T-helper 2 cell treated with Interferon-gamma antibody and Interleukin-4, amounts not matched to agents 5 μg/mL and 100 μg/mL, for 36 hours (primary cell): Measurements from ENCODE around the gene SNRPB.
A peak's percentile ranks its signal among the peaks of the same experiment; 100 is the strongest.
"Not testable (repeated sequence)": the region's sequence is repeated elsewhere in the genome, so short reads cannot be mapped to it uniquely, and the experiment has no call there.

ENCODE experiments used
- DNase-seq: peaks from one replicate; pipeline ENCODE4 v3.0.0; 2021; ENCODE audit warnings: low spot score
- H3K27ac Mint-ChIP-seq: one replicate; pipeline ENCODE4 v1.8.0; 2021; ENCODE audit warnings: mild to moderate bottlenecking, mixed read lengths
- H3K27me3 Mint-ChIP-seq: one replicate; pipeline ENCODE4 v1.8.0; 2021; ENCODE audit warnings: low read depth, mixed read lengths
- H3K36me3 Mint-ChIP-seq: one replicate; pipeline ENCODE4 v1.8.0; 2021; ENCODE audit warnings: low read depth, mixed read lengths
- H3K4me1 Mint-ChIP-seq: one replicate; pipeline ENCODE4 v1.8.0; 2021; ENCODE audit warnings: low read depth, mixed read lengths
- H3K4me3 Mint-ChIP-seq: one replicate; pipeline ENCODE4 v1.8.0; 2022; ENCODE audit warnings: mild to moderate bottlenecking, moderate library complexity, mixed read lengths
- H3K9me3 Mint-ChIP-seq: one replicate; pipeline ENCODE4 v1.8.0; 2021; ENCODE audit warnings: mixed read lengths

Gene SNRPB

DNA sequence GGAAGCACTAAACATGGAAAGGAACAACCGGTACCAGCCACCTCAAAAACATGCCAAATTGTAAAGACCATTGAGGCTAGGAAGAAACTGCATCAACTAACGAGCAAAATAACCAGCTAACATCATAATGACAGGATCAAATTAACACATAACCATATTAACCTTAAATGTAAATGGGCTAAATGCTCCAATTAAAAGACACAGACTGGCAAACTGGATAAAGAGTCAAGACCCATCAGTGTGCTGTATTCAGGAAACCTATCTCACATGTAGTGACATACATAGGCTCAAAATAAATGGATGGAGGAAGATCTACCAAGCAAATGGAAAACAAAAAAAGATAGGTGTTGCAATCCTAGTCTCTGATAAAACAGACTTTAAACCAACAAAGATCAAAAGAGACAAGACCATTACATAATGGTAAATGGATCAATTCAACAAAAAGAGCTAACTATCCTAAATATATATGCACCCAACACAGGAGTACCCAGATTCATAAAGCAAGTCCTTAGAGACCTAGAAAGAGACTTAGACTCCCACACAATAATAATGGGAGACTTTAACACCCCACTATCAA lies 32.3 kb upstream of the SNRPB start:
- H3K4me3 Mint-ChIP-seq, H3K27me3 Mint-ChIP-seq, H3K27ac Mint-ChIP-seq, DNase-seq, H3K9me3 Mint-ChIP-seq: not testable (repeated sequence)
- Mint-ChIP-seq H3K36me3 (peaks cover 17% of the 10 kb centered on the region), H3K4me1 (peaks cover 10% of the 10 kb centered on the region)

DNA sequence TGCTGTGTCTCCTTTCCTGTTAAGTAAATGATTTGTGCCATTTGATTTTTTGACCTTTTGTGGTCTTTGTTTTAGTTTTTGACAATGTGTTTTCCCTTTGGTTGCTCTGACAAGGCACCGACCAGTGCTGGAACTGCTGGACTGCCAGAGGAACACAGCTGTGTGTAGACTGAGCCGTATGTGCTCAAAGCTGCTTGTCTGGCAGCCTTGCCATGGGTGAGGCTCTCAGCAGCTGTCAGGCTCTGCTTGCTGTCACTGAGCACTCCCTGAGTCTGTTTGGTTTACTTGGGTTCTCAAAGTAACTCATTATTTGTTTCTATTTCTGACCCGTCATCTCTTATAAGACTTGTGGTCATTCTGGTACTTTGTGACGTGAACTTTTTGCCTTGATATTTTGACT lies 15.1 kb upstream of the SNRPB start:
- Mint-ChIP-seq H3K27me3 (no peaks in the 10 kb centered on the region), H3K4me1 (no peaks in the 10 kb centered on the region), H3K36me3 (peaks cover 40% of the 10 kb centered on the region), H3K27ac (no peak overlapping the region), H3K4me3 (no peak overlapping the region), H3K9me3 (peaks cover 6% of the 10 kb centered on the region)
- no peak for DNase-seq

DNA sequence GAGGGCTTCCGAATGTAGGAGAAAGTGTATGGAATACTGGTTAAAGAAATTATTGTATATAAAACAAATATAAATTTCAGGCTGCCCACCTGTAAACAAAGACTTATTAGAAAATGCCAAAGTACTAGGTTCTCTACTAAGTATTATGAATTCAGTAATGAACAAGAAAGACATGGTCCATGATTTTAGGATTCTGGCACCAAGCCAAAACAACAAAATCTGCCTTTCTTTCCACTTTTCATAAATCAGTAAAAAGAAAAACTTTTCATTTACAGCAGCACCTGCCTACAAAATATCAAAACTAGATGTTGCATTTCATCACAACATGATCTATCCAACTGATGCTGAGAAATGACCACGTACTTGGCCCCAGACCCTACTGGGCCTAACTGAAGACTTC lies 14.5 kb upstream of the SNRPB start:
- Mint-ChIP-seq H3K4me3 (no peak overlapping the region), H3K36me3 (peaks cover 44% of the 10 kb centered on the region), H3K4me1 (no peaks in the 10 kb centered on the region), H3K27ac (no peak overlapping the region), H3K27me3 (no peaks in the 10 kb centered on the region), H3K9me3 (peaks cover 7% of the 10 kb centered on the region)
- DNase-seq, result no peak

DNA sequence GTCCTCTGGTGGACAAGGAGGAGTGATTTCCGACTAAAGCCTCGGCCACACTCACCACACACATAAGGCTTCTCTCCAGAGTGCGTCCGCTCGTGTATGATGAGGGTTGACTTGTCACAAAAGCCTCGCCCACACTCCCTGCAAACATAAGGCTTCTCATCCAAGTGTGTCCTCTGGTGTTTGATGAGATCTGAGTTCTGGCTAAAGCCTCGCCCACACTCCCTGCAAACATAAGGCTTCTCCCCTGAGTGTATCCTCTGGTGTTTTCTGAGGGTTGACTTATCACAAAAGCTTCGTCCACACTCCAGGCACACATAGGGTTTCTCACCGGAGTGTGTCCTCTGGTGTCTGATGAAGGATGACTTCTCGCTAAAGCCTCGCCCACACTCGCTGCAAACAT lies 12.9 kb upstream of the SNRPB start:
- Mint-ChIP-seq H3K4me1 (no peaks in the 10 kb centered on the region), H3K36me3 (peaks cover 45% of the 10 kb centered on the region), H3K9me3 (peaks cover 7% of the 10 kb centered on the region)

DNA sequence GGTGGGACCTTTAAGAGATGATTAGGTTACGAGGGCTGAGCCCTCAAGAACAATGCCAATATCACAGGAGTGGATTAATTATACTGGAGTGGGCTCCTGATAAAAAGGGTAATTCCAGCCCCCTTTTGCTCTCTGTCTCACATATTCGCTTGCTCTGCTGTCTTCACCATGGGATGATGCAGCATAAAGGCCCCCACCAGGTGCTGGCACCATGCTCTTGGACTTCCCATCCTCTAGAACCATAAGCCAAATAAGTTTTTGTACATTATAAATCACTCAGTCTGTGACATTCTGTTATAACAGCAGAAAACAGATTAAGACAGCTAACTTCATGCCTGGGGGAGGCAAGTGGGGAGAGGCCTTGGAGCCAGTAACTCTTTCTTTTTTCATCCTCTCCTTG lies 9.8 kb upstream of the SNRPB start:
- H3K27ac Mint-ChIP-seq, result no peak overlapping the region
- DNase-seq, result no peak
- H3K27me3 Mint-ChIP-seq, result no peaks in the 10 kb centered on the region
- peaks cover 7% of the 10 kb centered on the region for H3K9me3 Mint-ChIP-seq
- no peak overlapping the region for H3K4me3 Mint-ChIP-seq
- peaks cover 38% of the 10 kb centered on the region for H3K36me3 Mint-ChIP-seq
- no peaks in the 10 kb centered on the region for H3K4me1 Mint-ChIP-seq

More for the DNA sequence above, 12.9 kb upstream of the SNRPB start:
- Mint-ChIP-seq H3K27ac (no peak overlapping the region), H3K27me3 (no peaks in the 10 kb centered on the region), H3K4me3 (no peak overlapping the region)
- DNase-seq, result no peak

DNA sequence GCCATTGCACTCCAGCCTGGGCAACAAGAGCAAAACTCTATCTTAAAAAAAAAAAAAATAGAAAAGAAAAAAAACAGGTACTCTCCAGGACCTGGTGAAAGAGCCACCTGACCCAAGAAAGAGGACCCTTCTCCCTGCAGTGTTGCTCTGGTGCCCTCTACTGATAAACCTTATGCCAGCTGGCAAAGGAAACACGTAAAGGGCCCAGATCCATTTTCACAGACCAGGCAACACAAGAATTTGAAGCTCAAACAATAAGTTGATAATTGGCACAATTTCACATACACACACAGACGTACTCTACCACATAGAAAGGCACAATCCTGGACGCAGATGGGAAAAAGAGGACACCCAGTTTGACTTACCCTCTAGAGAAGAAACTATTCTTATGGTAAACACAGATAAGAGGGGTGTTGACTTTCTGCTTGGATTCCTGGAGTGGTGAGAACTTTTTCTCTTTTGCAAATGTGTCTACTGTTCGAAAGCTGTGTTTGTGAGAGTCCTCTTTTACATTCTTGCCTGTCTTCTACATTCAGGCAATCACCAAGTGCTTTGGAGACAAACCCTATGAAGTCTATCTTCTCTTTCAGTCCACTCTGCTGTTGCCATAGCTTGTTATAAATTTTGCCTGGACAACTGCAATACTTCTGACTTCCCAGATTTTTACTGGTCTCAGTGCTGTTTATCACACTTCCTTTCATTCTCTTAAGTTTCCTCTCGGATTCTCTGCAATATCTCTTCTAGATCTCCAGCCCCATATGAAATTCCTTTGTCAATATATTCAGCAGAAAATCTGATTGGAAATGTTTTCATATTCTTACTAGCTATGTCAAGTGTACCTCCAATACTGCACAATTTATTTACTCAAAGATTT lies 6.4 kb upstream of the SNRPB start:
- Mint-ChIP-seq H3K4me1 (peaks cover 4% of the 10 kb centered on the region), H3K4me3 (no peak overlapping the region), H3K36me3 (peaks cover 26% of the 10 kb centered on the region), H3K9me3 (peaks cover 7% of the 10 kb centered on the region), H3K27me3 (no peaks in the 10 kb centered on the region), H3K27ac (no peak overlapping the region)
- DNase-seq, result no peak

DNA sequence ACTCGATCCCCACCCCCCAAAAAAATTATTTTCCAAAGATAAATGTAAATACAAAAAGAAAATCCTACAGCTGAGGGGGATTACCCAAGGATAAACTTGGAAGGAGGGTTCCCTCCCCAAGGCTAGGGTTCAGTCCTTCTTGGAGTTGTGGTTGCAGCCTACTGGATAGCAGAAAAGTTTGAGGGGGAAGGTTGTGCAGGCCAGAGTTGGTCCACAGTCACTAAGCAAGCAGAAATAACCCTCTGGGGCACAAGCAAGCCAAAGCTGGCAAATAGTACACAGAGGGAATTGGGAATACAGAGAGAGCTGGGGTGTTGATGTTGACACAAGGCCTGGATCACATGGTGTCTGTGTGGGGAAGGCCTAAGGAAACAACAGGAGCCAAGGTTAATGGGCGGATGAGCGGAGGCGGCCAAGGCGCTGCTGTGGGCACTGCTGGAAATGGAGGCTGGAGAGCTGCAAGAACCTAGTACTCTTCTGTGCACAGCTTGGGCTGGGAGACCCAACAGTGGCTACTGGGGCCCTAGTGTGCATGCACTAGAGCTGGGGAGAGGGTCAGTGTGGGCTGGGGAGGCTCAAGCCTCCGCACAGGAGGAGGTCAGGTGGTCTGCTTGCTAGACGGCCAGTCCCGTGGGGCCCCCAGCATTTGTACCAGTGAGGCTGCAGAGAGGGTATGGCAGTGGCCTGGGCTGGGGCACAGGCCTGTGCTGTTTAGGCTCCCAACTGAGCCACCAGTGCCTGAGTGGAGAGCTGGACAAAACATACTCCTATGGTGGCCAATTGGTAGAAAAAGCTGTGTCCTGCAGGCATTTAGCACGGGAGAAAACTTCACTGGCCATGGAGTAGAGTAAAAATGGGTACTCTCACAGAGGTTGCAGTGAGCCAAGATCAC lies 5.5 kb upstream of the SNRPB start:
- Mint-ChIP-seq H3K27me3 (no peaks in the 10 kb centered on the region), H3K36me3 (peaks cover 21% of the 10 kb centered on the region), H3K27ac (no peak overlapping the region), H3K4me3 (no peak overlapping the region), H3K4me1 (peaks cover 6% of the 10 kb centered on the region), H3K9me3 (peaks cover 5% of the 10 kb centered on the region)
- DNase-seq, result no peak

DNA sequence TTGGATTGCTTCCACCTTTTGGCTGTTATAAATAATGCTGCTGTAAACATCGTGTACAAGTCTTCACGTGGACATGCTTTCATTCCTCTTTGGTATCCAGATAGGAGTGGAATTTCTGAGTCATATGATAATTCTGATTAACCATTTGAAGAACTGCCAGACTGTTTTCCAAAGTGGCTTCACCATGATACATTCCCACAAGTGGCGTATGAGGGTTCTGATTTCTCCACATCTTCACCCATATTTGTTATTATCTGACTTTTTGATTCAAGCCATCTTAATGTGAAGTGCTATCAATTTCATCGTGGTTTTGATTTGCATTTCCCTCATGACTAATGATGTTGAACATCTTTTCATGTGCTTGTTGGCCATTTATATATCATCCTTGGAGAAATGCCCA lies 2.9 kb upstream of the SNRPB start:
- no peak for DNase-seq

DNA sequence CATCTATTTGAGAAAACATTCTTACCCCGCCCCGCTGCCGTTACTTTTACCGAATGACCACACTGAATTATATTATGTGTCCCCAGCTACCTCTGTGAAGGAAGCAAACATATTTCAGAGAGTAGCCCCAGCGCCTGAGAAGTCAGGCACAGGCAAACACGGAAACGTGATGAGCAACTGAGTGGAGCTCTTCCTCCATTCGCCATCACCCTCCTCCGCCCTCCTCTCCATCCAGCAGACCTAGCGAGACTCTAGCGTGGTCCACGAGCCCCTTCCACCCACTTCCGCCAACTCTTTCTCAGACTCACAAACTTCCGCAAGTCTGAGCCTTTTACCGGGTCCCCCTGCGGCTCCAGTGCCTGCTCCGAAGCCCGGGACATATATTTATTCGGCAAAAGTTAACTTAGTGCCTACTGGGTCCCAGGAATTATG lies 582 bp downstream of the SNRPB start:
- Mint-ChIP-seq H3K36me3 (peaks cover 56% of the 10 kb centered on the region), H3K4me3 (peak overlapping the region; percentile 99), H3K9me3 (no peaks in the 10 kb centered on the region), H3K27me3 (no peaks in the 10 kb centered on the region), H3K4me1 (peaks cover 39% of the 10 kb centered on the region), H3K27ac (peak overlapping the region; percentile 93)
- peak; percentile 55 for DNase-seq

More for the DNA sequence above, 2.9 kb upstream of the SNRPB start:
- Mint-ChIP-seq H3K27ac (no peak overlapping the region), H3K4me1 (peaks cover 20% of the 10 kb centered on the region), H3K36me3 (peaks cover 23% of the 10 kb centered on the region), H3K9me3 (no peaks in the 10 kb centered on the region), H3K27me3 (no peaks in the 10 kb centered on the region), H3K4me3 (no peak overlapping the region)

DNA sequence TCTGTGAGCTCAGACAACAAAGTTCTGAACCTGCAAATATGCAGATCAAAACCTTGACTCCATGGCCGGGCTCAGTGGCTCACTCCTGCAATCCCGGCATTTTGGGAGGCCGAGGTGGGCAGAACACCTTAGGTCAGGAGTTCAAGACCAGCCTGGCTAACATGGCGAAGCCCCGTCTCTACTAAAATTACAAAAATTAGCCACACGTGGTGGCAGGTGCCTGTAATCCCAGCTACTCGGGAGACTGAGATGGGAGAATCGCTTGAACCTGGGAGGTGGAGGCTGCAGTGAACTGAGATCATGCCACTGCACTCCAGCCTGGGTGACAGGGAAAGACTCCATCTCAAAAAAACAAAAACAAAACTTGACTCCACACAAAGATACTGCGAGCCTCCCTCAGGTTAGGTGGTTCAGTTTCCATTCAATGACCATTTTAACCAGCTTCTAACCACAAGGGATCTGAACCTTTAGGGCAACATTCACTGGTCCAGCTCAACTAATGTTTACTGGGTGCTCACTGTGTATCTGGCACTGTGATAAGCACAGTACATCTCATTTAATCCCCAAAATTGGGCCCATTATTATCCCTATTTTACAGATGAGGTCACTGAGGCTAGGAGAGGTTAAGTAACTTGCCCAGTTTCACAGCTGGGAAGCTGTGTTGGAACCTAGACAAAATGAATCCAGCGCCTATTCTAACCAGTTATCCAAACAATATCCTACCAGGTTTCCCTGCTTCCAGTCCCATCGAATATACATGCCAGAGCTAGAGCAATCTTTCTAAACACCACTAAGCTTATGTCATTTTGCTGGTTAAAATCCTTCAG lies 1.8 kb downstream of the SNRPB start:
- Mint-ChIP-seq H3K27me3 (no peaks in the 10 kb centered on the region), H3K36me3 (peaks cover 66% of the 10 kb centered on the region), H3K4me1 (peaks cover 39% of the 10 kb centered on the region), H3K9me3 (no peaks in the 10 kb centered on the region), H3K27ac (peak overlapping the region; percentile 67), H3K4me3 (peak overlapping the region; percentile 99)
- DNase-seq, result no peak

DNA sequence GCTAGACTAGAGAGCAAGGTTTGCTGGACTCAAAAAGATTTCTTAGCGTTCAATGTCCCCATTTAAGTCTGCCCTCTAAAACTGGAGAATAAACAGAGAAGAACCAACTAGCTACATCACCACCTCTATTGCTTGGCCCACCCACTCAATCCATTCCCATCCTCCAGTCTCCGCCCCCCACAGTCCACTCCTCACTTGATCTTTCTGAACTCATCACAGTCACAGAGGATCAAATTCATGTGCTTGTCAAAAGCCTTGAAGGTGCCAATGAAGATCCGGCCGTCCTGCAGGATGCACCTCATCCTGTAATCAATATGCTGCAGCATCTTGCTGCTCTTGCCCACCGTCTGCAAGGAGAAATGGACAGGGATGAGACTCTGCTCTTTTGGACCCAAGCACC lies 3.2 kb downstream of the SNRPB start:
- no peaks in the 10 kb centered on the region for H3K9me3 Mint-ChIP-seq
- H3K4me1 Mint-ChIP-seq, result peaks cover 39% of the 10 kb centered on the region
- H3K4me3 Mint-ChIP-seq, result peak overlapping the region; percentile 99
- H3K36me3 Mint-ChIP-seq, result peaks cover 80% of the 10 kb centered on the region
- H3K27ac Mint-ChIP-seq, result no peak overlapping the region
- no peak for DNase-seq
- no peaks in the 10 kb centered on the region for H3K27me3 Mint-ChIP-seq

DNA sequence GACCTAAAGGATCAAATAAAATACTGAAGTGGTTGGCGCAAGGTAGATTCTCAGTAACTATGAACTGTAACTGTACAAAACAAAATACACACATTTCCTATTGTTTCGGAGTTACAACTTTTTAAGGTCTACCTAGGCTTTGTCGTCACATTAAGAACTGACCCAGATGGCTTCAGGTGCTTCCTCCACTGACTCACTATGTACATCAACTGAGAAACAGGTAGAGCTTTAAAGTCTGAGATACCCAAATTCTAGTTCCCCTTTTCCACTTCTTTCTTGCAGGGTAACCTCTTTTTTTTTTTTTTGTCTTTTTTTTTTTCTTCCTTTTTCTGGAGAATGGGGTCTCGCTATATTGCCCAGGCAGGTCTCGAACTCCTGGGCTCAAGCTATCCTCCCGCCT lies 5.5 kb downstream of the SNRPB start:
- Mint-ChIP-seq H3K27ac (no peak overlapping the region), H3K4me1 (peaks cover 29% of the 10 kb centered on the region)

DNA sequence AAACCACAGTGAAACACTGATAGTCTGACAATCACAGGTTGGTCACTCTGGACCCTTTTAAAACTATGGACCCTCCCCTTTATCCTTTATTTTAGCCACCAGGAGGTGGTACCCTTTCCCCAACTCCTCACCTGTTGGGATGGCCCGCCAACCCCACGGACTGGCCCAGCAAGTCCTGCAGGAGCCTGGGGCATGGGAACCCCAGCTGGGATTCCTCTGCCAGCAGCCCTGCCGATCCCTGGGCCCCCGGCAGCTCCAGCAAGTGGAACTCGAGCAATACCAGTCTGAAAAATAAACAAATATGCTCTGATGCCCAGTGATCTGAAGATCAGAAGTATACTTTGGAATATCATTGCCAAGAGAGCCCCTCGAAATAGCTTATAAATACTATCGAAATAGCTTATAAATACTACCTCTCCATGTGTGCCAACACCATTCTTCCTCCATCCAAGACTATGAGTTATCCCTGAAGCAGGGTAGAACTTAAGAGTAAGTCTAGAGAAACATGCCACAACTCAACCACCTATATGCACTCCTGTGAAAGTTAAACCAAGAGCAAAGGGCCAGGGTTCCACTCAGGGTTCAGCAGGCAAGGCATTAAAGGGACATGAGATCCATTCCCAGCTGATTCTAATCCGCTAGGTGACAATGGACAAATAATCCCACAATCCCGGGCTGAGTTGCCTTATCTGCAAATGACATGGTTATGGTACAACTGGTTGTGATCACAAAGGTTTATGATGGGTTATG lies 6.8 kb downstream of the SNRPB start:
- Mint-ChIP-seq H3K4me3 (no peak overlapping the region), H3K4me1 (peaks cover 21% of the 10 kb centered on the region), H3K27ac (no peak overlapping the region), H3K36me3 (peaks cover 88% of the 10 kb centered on the region), H3K9me3 (no peaks in the 10 kb centered on the region), H3K27me3 (no peaks in the 10 kb centered on the region)
- no peak for DNase-seq

More for the DNA sequence above, 5.5 kb downstream of the SNRPB start:
- Mint-ChIP-seq H3K4me3 (no peak overlapping the region), H3K27me3 (no peaks in the 10 kb centered on the region), H3K36me3 (peaks cover 89% of the 10 kb centered on the region), H3K9me3 (no peaks in the 10 kb centered on the region)
- no peak for DNase-seq
